HUES64 (cell line): ENCODE results near the gene CELSR1.

ENCODE experiments used
- H3K27ac ChIP-seq: 2 replicates; pipeline ENCODE4 v1.7.0; 2013; ENCODE audit warnings: low read depth, low read length, inconsistent platforms
- H3K27me3 ChIP-seq: 2 replicates; pipeline ENCODE4 v1.6.1; 2013; ENCODE audit warnings: mild to moderate bottlenecking, low read length; ENCODE audit not compliant: insufficient read depth
- H3K36me3 ChIP-seq: 2 replicates; pipeline ENCODE4 v1.6.1; 2013; ENCODE audit warnings: mild to moderate bottlenecking, low read length; ENCODE audit not compliant: insufficient read depth
- H3K4me1 ChIP-seq: 2 replicates; pipeline ENCODE4 v1.6.1; 2013; ENCODE audit warnings: mild to moderate bottlenecking, low read length, moderate library complexity; ENCODE audit not compliant: insufficient read depth
- H3K4me3 ChIP-seq: 2 replicates; pipeline ENCODE4 v1.5.1; 2013; ENCODE audit warnings: mild to moderate bottlenecking, low read length, moderate library complexity
- H3K9ac ChIP-seq: 2 replicates; pipeline ENCODE4 v1.6.1; 2013; ENCODE audit warnings: mild to moderate bottlenecking, low read depth, low read length
- H3K9me3 ChIP-seq: 2 replicates; pipeline ENCODE4 v1.6.1; 2013; ENCODE audit warnings: low read depth, low read length; ENCODE audit not compliant: insufficient read depth
- WGBS: fragments of 150-250, 120-280 bp; methylation state at CpG from one replicate; pipeline ENCODE4 v1.1.7; 2013; ENCODE audit warnings: missing lambda C conversion rate; 5-methylcytosine and 5-hydroxymethylcytosine counted together

CELSR1 gene

DNA sequence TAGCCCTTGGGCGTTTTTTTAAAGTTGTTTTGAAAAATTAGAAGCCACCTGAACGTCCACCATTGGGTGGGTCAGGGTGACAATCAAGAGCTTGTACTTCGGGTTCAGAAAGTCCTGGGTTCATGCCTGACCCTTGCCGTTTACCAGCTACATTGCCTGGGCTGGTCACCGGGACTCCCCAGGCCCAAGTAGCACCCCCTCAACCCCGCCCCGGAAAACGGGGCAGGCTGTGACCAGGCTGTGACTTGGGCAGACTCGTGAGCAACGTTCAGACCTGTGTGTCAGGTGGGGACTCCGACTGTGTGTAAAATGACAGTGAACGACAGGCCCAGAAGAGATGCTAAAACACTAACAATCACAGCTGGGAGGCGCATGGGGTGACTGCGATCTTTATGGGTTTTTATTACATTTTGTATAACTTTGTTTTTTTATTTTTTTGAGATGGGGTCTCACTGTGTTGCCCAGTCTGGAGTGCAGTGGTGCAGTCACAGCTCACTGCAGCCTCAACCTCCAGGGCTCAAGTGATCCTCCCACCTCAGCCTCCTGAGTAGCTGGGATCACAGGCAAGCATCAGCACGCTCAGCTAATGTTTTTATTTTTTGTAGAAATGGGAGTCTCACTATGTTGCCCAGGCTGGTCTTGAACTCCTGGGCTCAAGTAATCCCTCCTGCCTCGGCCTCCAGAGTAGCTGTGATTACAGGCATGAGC is 145.1 kb downstream of the CELSR1 start:
- Histone ChIP-seq H3K4me1 (no peaks in the 10 kb centered on the region), H3K27ac (no peak overlapping the region), H3K9ac (no peak overlapping the region), H3K27me3 (no peaks in the 10 kb centered on the region), H3K36me3 (no peaks in the 10 kb centered on the region; the same call in 1 of the 2 replicates), H3K4me3 (no peak overlapping the region), H3K9me3 (no peaks in the 10 kb centered on the region)
- WGBS: 93% methylated on average over 15 of the region's 16 CpGs

DNA sequence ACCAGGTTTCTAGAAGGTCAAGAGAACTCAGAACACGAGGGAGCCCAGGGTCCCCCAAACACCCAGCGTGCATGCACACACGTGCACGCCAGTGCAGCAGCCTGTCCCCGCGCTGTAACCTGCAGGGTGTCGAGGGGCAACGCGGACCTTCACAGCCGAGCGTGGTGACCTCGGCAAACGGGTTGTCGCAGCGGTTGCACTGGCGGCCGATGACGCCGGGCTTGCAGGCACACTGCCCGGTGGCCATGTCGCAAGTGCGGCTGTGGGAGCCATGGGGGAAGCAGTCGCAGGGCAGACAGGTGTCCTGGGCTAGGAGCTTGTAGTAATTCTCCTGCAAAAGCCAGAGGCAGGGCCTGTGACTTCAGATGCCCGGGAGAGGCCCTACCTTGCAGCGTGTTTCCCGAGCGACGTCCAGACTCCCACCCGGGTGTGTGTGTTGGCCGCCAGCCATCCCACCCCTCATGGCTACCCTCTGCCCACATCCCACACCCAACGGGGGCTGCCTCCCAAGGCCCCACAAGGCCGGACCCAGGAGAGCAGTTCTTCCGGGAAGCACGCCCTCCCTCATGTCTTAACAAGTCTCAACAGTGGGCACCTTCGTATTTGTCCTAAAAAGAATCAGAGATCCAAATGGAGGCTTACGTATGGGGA is 145.8 kb downstream of the CELSR1 start:
- H3K4me3 ChIP-seq: no peak overlapping the region
- WGBS: 95% methylated on average over 36 of the region's 36 CpGs
- no peak overlapping the region for H3K9ac ChIP-seq
- H3K9me3 ChIP-seq: no peaks in the 10 kb centered on the region
- no peak overlapping the region for H3K27ac ChIP-seq
- H3K27me3 ChIP-seq: no peaks in the 10 kb centered on the region
- no peaks in the 10 kb centered on the region; the same call in 1 of the 2 replicates for H3K36me3 ChIP-seq
- no peaks in the 10 kb centered on the region for H3K4me1 ChIP-seq

DNA sequence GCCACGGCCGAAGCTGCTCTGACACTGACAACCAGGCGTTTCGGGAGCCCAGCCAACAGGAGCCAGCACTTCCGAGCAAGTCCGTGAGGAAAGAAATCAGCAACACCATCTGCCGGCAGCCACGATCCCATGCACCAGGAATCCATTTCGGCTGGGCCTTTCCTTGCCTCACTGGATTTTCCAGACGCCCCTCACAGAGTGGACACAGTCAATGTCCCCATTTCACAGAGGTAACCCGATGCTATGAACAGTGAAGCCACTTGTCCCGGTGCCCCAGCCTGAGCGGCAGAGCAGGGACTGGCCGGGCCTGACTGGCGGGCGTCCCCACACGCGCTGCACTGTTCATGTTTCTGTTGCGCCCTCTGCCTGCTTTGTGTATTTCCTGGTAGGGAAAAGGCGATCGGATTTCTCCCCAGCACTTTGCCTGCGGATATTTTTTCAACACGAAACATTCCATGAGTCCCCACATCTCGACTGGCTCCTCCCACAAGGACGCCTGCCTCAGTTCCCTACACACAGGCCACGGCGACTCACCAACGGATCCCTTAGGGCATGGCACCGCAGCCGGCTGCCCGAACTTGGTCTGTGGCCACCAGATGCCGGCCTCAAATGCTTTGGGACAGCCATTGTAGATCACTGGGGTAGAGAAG is 146.6 kb downstream of the CELSR1 start:
- Histone ChIP-seq H3K9ac (no peak overlapping the region), H3K4me1 (no peaks in the 10 kb centered on the region), H3K4me3 (no peak overlapping the region), H3K27ac (no peak overlapping the region), H3K36me3 (no peaks in the 10 kb centered on the region; the same call in 1 of the 2 replicates), H3K9me3 (no peaks in the 10 kb centered on the region), H3K27me3 (no peaks in the 10 kb centered on the region)
- 84% methylated on average over 32 of the region's 32 CpGs for WGBS

DNA sequence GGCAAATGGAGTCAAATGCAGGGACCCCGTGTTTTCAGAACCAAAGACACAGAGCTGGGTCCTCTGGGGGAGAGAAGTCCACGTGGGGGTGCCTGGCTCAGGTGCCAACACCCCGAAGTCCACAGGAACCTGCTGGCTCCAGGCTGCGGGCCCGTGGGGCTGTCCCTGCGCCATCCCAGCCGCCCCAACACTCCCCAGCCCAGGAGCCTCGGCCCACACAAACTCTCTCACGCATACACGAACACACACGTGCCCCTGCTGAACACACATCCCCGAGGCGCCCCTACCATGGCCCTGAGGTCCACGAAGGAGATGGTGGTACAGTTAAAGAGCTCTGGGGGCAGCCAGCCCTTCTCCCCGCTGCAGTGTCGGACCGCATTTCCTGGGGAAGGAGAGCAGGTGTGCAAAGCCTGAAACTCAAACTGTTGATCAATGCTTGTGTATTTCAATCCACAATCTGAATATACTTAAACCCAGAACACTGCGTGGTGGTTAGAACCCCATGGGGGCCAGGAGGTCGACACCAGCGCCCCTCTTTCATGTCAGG is 147.2 kb downstream of the CELSR1 start:
- Histone ChIP-seq H3K36me3 (no peaks in the 10 kb centered on the region), H3K4me3 (no peak overlapping the region), H3K9ac (no peak overlapping the region), H3K27ac (no peak overlapping the region), H3K27me3 (no peaks in the 10 kb centered on the region), H3K4me1 (no peaks in the 10 kb centered on the region), H3K9me3 (no peaks in the 10 kb centered on the region)
- WGBS: 94% methylated on average over 20 of the region's 20 CpGs

DNA sequence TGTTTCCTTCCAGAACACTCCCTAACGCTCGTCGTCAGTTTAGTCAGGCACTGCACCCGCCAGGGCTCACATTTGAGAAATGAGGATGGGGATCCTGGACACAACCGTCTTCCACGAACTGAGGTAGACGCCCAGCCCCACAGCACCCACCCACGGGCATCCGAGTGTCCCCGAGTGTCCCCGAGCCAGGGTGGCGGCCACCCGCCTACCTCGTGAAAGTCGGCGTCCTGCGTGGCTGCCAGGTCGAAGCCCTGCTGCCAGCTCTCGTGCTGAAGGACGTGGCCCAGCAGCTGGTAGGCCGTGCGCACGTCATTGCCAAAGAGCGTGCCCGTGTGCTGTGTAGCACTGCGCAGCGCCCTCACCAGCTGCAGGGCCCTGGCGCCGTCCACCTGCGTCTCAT is 148.3 kb downstream of the CELSR1 start:
- H3K4me1 ChIP-seq: no peaks in the 10 kb centered on the region
- 94% methylated on average over 30 of the region's 30 CpGs for WGBS
- no peaks in the 10 kb centered on the region for H3K27me3 ChIP-seq
- H3K4me3 ChIP-seq: no peak overlapping the region
- H3K27ac ChIP-seq: no peak overlapping the region
- H3K36me3 ChIP-seq: no peaks in the 10 kb centered on the region; the same call in 1 of the 2 replicates
- no peaks in the 10 kb centered on the region for H3K9me3 ChIP-seq
- no peak overlapping the region for H3K9ac ChIP-seq

DNA sequence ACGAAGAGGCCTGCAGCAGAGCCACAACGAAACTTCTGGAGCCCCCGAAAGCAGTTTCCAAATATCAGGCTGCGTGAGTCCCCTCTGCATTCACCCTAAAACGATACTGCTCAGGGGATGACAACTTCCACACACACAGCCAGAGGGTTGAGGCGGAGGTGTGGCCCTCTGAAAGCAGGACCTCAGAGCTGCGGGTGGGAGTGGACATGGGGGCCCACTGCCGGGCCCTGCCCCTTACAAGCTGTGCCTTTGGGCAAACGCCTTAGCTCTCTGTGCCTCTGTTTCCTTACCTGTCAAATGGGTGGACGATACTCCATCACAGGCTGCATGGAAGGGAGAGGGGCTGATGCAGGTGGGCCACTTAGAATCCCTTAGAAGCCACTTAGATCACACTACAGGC is 148.8 kb downstream of the CELSR1 start:
- H3K36me3 ChIP-seq: no peaks in the 10 kb centered on the region; the same call in 1 of the 2 replicates
- H3K27ac ChIP-seq: no peak overlapping the region
- H3K4me1 ChIP-seq: no peaks in the 10 kb centered on the region
- 93% methylated on average over 10 of the region's 10 CpGs for WGBS
- no peaks in the 10 kb centered on the region for H3K9me3 ChIP-seq
- no peak overlapping the region for H3K9ac ChIP-seq
- H3K27me3 ChIP-seq: no peaks in the 10 kb centered on the region
- H3K4me3 ChIP-seq: no peak overlapping the region

DNA sequence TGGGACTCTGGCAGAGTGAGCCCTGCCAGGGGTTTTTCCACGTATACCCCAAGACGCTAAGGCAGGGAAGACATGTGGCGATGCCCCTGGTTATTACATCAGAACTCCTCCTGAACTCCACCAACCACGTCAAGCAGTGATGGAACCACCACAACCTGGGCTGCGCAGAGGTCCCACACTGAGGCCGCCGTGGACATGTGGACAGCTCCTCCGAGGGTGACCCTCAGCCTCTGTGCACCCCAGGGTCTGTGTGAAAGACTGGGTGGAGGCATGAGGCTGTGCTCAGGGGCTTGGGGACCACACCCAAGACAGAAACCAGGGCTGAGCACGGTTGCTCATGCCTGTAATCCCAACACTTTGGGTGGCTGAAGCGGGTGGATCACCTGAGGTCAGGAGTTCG is 149.7 kb downstream of the CELSR1 start:
- H3K4me1 ChIP-seq: no peaks in the 10 kb centered on the region
- no peaks in the 10 kb centered on the region for H3K9me3 ChIP-seq
- no peak overlapping the region for H3K27ac ChIP-seq
- no peaks in the 10 kb centered on the region for H3K27me3 ChIP-seq
- no peak overlapping the region for H3K4me3 ChIP-seq
- H3K9ac ChIP-seq: no peak overlapping the region
- WGBS: 93% methylated on average over 11 of the region's 11 CpGs
- H3K36me3 ChIP-seq: no peaks in the 10 kb centered on the region; the same call in 1 of the 2 replicates

DNA sequence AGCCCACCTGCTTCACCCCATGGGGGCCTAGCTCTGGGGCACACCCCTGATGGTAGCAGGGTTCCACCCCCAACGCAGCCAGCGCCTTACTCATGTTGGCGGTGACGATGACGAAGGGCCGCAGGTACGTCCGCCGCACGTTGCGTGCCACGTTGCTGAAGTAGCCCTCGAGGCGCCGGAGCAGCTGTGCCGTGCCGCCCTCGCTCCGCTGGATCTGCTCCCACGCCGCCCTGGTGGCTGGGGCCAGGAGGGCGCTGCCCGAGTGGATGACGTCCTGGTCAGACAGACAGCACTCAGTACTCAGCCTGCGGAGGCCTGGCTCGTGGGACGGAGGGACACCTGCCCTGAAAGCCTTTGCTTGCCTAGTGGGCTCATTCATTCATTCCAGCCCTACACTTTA is 151.1 kb downstream of the CELSR1 start:
- 95% methylated on average over 27 of the region's 27 CpGs for WGBS
- Histone ChIP-seq H3K27ac (no peak overlapping the region), H3K9me3 (no peaks in the 10 kb centered on the region), H3K27me3 (no peaks in the 10 kb centered on the region), H3K4me3 (no peak overlapping the region), H3K36me3 (no peaks in the 10 kb centered on the region; the same call in 1 of the 2 replicates), H3K9ac (no peak overlapping the region), H3K4me1 (no peaks in the 10 kb centered on the region)

DNA sequence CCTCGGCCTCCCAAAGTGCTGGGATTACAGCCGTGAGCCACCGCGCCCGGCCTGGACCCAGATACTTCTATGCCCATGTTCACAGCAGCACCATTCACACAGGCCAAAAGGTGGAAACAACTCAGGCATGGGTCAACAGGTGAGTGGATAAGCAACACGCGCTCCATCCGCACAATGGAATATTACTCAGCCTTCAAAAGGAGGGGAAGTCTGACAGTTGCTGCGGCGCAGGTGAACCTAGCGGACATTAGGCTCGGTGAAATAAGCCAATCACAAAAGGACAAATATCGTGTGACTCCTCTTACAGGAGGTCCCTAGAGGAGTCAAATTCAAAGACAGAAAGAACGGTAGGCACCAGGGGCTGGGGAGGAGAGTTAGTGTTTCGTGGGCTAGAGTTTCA is 154.9 kb downstream of the CELSR1 start:
- H3K4me3 ChIP-seq: no peak overlapping the region
- H3K36me3 ChIP-seq: no peaks in the 10 kb centered on the region; the same call in 1 of the 2 replicates
- H3K4me1 ChIP-seq: peaks cover 21% of the 10 kb centered on the region
- H3K9me3 ChIP-seq: no peaks in the 10 kb centered on the region
- 90% methylated on average over 15 of the region's 15 CpGs for WGBS
- H3K27me3 ChIP-seq: no peaks in the 10 kb centered on the region
- no peak overlapping the region for H3K9ac ChIP-seq
- no peak overlapping the region for H3K27ac ChIP-seq

DNA sequence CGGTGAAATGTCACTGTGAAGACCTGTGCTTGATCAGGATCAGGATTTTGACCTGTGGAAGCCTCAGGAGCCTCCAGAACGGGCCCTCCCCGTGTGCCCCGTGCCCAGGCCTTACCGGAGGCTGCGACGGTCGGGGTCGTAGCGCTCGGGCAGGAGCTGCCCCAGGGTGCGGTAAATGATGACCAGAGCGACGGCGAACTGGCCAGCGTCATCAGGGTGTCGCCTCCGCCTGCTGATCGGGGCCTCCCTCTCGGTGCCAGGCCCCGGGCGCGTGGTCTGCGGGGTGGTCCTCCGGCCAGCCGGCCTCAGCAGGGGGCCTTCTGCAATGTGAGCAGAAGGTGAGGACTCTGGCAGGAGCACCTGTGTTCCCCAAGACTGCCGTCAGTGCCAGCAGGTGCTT is 155.7 kb downstream of the CELSR1 start:
- H3K4me1 ChIP-seq: peaks cover 29% of the 10 kb centered on the region
- no peaks in the 10 kb centered on the region for H3K27me3 ChIP-seq
- no peaks in the 10 kb centered on the region for H3K9me3 ChIP-seq
- no peak overlapping the region for H3K9ac ChIP-seq
- no peaks in the 10 kb centered on the region; the same call in 1 of the 2 replicates for H3K36me3 ChIP-seq
- no peak overlapping the region for H3K27ac ChIP-seq
- WGBS: 96% methylated on average over 27 of the region's 27 CpGs
- H3K4me3 ChIP-seq: no peak overlapping the region

DNA sequence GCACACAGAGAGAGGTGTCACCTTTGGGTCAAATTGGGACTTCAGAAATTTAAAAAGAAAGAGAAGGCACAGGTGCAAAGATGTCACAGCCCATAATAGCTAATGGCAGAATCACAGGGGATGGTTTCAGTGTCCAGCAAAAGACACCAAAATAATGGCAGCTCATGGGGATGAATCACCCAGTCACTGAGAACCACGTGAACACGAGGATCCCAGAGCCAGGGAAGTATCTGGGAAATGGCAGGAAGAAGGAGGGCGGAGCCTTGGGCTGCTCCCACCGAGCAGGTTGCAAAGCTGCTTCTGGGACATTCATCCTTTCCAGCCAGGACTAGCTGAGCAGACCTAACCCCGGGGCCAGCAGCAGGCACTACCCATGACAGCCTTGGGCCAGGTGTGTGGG is 156.3 kb downstream of the CELSR1 start:
- no peaks in the 10 kb centered on the region for H3K27me3 ChIP-seq
- H3K9ac ChIP-seq: no peak overlapping the region
- WGBS: 66% methylated on average over 5 of the region's 5 CpGs
- H3K4me1 ChIP-seq: peaks cover 32% of the 10 kb centered on the region
- H3K36me3 ChIP-seq: peaks cover under 1% of the 10 kb centered on the region; the same call in 1 of the 2 replicates
- H3K4me3 ChIP-seq: no peak overlapping the region
- H3K9me3 ChIP-seq: no peaks in the 10 kb centered on the region
- no peak overlapping the region for H3K27ac ChIP-seq
